GM18873 (cell line): ENCODE data around the gene LCA5.
"Not testable (repeated sequence)": the region's sequence is repeated elsewhere in the genome, so short reads cannot be mapped to it uniquely, and the experiment has no call there.

Experiments used
- ATAC-seq: cut with Tn5 transposase; IDR thresholded peaks from one replicate; pipeline ENCODE4 v1.9.1; 2021; ENCODE audit warnings: mild to moderate bottlenecking, moderate library complexity, moderate number of reproducible peaks; ENCODE audit not compliant: unreplicated experiment, low FRiP score

LCA5 gene

DNA sequence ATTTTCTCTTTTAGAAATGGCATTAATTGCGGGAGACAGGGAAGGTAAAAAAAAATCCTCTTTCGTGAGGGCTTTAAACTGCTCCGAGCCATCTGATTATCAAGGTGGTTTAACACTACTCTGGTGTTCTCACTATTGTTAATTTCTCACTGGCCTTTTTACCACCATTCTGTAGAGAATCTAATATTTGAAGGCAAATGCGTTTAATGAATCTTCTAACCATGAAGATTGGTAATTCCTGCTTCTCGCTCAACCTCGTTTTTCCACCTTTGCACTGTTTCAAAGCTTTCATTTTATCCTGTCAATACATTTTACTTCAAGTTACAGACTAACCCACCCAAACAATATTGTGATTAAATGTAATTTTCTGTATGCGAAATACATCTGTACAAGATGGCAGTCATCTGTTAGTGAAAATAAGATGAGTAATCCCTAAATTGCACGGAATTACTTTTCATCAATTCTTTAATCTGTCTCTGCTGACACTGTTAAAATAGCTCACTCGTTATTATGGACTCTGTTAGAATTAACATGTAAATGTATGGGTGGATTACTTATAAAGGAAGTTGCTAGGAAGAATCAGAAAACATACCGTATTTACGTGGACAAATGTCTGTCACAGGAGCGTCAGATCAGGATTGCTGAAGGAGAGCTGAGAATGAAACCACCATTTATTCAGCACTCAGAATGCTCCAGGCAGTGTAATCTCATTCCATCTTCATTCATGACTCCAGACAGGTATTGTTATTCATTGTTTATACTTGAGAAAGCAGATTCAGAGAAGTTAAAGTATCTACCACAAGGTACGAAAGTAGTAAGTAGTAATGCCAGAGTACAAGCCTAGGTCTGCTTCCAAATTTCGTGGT, 1.1 kb upstream of the LCA5 start:
- no peak for ATAC-seq

- ATAC-seq = no peak
These were observed 661 bp downstream of the LCA5 start for GRCh38 chr6:79536585-79536953.

GRCh38 chr6:79529567-79529966, 7.7 kb downstream of the LCA5 start:
- ATAC-seq = not testable (repeated sequence)

- ATAC-seq = no peak
These were observed 10.3 kb downstream of the LCA5 start for GRCh38 chr6:79526897-79527296.

DNA sequence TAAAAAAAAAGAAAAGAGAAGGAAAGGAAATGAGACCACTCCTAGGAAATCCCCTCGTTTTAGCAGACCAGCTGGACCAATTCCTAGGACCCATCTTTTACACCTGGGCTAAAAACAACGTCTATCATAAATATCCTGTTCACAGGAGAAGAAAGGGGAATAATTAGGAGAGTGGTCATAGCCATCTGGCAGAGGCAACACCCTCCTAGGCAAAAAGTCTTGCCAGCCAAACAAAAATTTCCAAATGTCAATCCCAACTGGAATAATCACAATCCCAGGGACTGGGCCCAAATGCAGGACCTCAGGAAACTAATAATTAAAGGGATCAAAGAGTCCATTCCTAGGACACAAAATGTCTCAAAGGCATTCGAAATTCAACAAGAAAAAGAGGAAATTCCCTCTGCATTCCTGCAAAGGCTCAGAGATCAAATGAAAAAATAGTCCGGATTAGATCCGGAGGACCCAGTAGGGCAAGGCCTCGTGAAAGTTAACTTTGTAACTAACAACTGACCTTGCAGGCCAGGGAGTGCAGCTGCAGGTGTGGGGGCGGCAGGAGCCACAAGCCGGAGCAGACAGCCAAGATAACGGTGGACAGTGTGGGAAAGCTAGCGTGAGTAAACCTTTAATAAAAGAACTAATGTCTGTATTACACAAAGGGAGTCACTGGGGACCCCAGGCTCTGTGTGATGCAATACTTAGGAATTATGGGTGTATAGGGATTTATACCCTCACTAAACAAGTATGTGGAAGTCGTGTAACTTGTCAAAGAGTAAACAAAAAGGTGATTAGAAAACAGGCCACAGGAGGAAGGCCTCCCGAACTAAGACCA, 11.7 kb downstream of the LCA5 start:
- no peak for ATAC-seq

DNA sequence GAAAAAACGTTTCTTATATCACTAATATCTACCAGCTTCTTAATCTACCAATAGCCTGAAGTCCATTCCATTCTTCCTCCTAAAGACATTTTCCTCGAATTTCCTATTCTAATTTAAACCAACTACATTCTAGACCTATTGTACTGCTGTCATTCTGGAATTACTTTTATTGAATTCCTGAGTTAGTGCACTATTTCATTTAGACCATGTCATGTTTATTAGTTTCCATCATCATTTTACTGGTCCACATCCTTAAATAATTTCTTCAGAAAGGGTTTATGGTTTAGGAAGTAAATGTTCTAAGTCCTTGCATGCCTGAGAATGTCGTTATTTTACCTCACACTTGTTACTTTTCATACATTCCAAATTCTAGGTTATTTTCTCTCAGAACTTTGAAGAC, 13.2 kb downstream of the LCA5 start:
- no peak for ATAC-seq

DNA sequence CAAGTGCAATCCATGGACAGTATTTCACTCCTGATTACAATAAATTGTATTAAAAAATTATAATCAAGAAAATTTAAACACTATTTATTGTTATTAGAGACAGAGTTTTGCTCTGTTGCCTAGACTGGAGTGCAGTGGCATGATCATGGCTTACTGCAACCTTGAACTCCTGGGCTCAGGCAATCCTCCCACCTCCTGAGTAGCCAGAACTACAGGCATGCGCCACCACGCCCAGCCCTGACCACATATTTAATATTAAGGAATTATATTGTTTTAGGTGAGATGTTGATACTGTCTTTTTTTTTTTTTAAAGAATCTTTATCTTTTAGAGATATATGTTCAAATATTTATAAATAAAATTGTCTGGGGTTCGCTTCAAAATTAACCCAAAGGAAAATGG, 14.6 kb downstream of the LCA5 start:
- ATAC-seq = no peak

DNA sequence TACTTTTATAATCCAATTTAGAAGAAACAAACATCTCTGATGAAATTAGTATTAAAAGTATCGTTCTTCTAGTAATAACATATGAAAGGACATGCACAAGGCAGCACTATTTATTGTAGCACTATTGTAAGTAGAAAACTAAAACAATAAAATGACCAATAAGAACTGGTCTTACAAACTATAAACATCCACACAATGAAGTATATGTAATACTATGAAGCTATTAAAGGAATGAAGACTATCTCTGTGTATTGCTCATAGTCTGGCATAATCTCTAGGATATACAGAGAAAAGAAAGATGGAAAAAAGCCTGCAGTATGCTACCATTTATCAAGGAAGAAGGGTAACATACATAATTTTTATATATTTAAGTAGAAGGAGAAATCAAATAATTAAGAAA, 16.7 kb downstream of the LCA5 start:
- ATAC-seq = no peak

- ATAC-seq = no peak
These were observed 18.4 kb downstream of the LCA5 start for GRCh38 chr6:79518842-79519241.

DNA sequence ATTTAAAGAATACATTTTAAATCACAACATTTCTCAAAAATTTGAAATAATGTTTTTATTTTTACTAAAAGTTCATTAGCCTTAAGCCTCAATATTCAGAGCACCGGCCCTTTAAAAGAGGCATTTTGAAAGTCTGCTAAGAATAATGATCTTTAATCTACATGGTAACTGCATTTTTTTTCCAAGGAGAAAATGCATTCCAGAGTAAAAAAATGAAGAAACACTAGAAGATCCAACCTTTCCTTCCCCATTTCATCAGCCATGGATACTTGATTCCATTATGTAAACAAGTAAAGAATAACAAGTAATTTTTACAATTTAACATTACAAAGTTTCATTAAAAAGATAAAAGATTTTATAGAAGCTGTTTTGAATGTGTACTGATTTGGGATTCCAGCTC, 21.8 kb downstream of the LCA5 start:
- no peak for ATAC-seq

DNA sequence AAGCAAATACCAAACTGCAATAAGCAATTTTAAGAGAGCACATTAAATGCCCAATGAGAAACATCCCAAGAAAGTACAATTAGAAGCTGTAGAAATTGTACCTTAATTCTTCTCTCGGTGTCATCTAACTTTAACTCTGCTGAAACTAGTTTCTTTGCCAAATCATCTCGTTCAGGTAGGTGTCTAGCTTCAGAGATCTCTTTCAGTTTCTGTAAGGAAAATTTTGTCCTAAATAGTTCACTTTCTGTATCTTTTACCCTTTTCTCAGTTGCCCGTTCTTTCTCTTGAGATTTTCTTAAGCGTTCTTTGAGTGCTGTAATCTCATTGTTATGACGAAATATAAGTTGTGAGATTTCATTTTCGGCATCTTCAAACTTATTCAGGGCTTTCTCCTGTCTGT, 24.1 kb downstream of the LCA5 start:
- ATAC-seq = no peak

GRCh38 chr6:79512014-79512413, 25.2 kb downstream of the LCA5 start:
- ATAC-seq = no peak

GRCh38 chr6:79510707-79511106, 26.5 kb downstream of the LCA5 start:
- ATAC-seq = no peak

GRCh38 chr6:79506251-79506650, 31.0 kb downstream of the LCA5 start:
- ATAC-seq = no peak

DNA sequence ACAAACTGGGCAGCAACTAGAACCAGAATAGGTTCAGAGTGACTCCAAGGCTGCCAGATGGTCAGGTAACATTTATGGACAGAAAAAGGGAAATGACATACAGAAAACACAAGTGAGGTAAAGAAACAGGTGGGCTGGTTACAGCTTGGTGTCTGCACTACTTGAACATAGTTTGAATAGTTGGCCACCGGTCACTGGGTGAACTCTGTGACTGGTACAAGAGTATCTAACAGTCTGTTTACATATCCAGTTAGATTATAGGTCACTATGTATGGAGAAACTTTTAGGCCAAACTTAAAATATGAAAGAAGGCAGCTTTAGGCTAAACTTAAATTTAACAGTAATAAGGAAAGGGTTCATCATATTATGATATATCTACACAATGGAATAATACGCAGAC, 32.9 kb downstream of the LCA5 start:
- no peak for ATAC-seq

DNA sequence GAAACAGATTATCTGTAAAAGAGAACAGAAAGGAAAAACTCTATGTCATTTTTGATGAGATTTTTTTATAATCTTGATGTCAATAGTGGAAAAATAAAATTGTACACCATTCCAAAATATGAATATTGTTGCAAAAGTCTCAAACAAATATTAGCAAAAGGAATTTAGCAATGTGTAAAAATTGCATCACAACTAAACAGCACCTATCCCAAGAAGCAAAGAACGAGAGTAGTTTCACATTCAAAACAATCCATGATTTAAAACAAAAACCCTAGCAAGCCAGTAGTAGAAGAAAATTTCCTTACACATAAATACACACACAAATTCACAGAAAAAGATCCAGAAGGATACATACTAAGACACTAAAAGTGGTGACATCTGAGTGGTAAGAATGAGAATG, 38.4 kb downstream of the LCA5 start:
- ATAC-seq = no peak

DNA sequence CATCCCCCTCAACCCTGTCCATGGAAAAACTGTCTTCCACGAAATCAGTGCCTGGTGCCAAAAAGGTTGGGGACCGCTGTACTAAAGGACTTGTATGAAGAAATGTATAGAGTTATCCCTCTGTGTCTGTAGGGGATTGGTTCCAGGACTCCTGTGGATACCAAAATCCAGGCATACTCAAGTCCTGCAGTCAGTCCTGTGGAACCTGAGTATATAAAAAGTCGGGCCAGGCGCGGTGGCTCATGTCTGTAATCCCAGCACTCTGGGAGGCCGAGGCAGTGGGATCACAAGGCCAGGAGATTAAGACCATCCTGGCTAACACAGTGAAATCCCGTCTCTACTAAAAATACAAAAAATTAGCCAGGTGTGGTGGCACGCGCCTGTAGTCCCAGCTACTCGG, 42.0 kb downstream of the LCA5 start:
- ATAC-seq = no peak

DNA sequence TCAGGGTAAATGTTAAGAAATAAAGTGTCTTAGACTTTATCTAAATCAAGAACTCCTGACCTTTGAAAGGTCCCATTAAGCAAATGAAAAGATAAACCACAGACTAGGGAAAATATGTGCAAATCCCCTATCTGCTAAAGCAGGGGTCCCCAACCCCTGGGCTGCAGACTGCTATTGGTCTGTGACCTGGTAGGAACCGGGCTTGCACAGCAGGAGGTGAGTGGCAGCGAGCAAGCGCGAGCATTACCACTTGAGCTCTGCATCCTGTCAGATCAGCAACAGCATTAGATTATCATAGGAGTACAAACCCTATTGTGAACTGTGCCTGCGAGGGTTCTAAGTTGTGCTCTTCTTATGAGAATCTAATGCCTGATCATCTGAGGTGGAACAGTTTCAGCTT, 42.4 kb downstream of the LCA5 start:
- ATAC-seq = no peak

DNA sequence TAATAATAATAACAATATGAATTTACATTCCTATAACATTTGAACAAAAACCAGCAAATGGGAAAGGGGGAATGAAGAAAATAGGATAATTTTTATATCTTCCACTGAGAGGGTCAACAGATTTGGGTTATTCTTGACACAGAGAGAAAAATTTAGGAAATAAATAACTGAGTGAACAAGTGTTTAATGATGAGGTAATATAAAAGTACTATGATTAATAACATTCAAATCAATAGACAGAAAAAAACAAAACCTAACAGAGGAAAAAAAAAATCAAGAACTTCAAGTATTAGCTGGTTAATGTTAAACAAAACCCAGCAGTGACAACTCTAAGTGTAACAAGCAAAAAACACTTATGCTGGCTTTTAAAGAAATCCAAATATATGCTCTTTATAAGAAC, 66.5 kb downstream of the LCA5 start:
- no peak for ATAC-seq

GRCh38 chr6:79469376-79470246, 67.6 kb downstream of the LCA5 start:
- ATAC-seq = no peak

- no peak for ATAC-seq
These were observed 68.6 kb downstream of the LCA5 start for GRCh38 chr6:79468587-79468986.
